ENCODE data around the gene SGSM1. TPM values are rescaled to one million over a fixed set of nuclear protein-coding genes. Genes with fewer than 3 reads are reported as not detected.

SGSM1 gene
- total RNA-seq, 1 donor from 2014 or later, result 3.7 TPM

DNA sequence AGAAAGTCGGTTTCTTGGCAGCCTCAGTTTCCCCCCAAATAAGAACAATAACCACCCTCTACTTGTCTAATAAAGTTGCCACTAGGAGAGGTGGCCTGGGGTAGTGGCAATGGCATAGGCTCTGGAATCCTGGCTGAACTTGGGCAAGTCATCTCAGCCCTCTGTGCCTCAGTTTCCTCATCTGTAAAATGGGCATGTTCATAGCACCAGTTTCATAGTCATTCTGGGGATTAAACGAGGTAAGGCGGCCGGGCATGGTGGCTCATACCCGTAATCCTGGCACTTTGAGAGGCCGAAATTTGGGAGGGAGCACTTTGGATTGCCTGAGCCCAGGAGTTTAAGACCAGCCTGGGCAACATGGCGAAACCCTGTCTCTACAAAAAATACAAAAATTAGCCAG lies 63.0 kb downstream of the SGSM1 start:
- no peaks in the 10 kb centered on the region for H3K9me3 Mint-ChIP-seq
- no peak overlapping the region for H3K4me3 Mint-ChIP-seq
- peaks cover 4% of the 10 kb centered on the region for H3K36me3 Mint-ChIP-seq
- peaks cover 3% of the 10 kb centered on the region for H3K27me3 Mint-ChIP-seq
- TF ChIP-seq, protein P1, sequence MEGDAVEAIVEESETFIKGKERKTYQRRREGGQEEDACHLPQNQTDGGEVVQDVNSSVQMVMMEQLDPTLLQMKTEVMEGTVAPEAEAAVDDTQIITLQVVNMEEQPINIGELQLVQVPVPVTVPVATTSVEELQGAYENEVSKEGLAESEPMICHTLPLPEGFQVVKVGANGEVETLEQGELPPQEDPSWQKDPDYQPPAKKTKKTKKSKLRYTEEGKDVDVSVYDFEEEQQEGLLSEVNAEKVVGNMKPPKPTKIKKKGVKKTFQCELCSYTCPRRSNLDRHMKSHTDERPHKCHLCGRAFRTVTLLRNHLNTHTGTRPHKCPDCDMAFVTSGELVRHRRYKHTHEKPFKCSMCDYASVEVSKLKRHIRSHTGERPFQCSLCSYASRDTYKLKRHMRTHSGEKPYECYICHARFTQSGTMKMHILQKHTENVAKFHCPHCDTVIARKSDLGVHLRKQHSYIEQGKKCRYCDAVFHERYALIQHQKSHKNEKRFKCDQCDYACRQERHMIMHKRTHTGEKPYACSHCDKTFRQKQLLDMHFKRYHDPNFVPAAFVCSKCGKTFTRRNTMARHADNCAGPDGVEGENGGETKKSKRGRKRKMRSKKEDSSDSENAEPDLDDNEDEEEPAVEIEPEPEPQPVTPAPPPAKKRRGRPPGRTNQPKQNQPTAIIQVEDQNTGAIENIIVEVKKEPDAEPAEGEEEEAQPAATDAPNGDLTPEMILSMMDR (conservative IDR thresholded peaks at IDR 0.05), result no peak
- no peaks in the 10 kb centered on the region for H3K4me1 Mint-ChIP-seq (ENCODE audit: unreplicated experiment)
- DNase-seq (ENCODE audit: extremely low spot score, unreplicated experiment), result no peak
- no peak overlapping the region for H3K27ac Mint-ChIP-seq

GRCh38 chr22:24871611-24872205 lies 65.7 kb downstream of the SGSM1 start:
- no peak overlapping the region for H3K27ac Mint-ChIP-seq
- no peaks in the 10 kb centered on the region for H3K27me3 Mint-ChIP-seq
- H3K4me3 Mint-ChIP-seq, result no peak overlapping the region
- TF ChIP-seq, protein P1 (conservative IDR thresholded peaks at IDR 0.05), result no peak
- no peaks in the 10 kb centered on the region for H3K9me3 Mint-ChIP-seq
- no peaks in the 10 kb centered on the region for H3K4me1 Mint-ChIP-seq (ENCODE audit: unreplicated experiment)
- DNase-seq (ENCODE audit: extremely low spot score, unreplicated experiment), result no peak
- H3K36me3 Mint-ChIP-seq, result no peaks in the 10 kb centered on the region

- no peaks in the 10 kb centered on the region for H3K9me3 Mint-ChIP-seq
- H3K4me1 Mint-ChIP-seq (ENCODE audit: unreplicated experiment), result no peaks in the 10 kb centered on the region
- DNase-seq (ENCODE audit: extremely low spot score, unreplicated experiment), result no peak
- H3K27ac Mint-ChIP-seq, result no peak overlapping the region
- TF ChIP-seq, protein P1 (conservative IDR thresholded peaks at IDR 0.05), result no peak
- no peaks in the 10 kb centered on the region for H3K36me3 Mint-ChIP-seq
- H3K4me3 Mint-ChIP-seq, result no peak overlapping the region
- H3K27me3 Mint-ChIP-seq, result no peaks in the 10 kb centered on the region
These were observed 67.2 kb downstream of the SGSM1 start for GRCh38 chr22:24873226-24873625.

- DNase-seq (ENCODE audit: extremely low spot score, unreplicated experiment), result no peak
- no peak overlapping the region for H3K27ac Mint-ChIP-seq
- H3K27me3 Mint-ChIP-seq, result no peaks in the 10 kb centered on the region
These were observed 70.0 kb downstream of the SGSM1 start for GRCh38 chr22:24875862-24876506.

DNA sequence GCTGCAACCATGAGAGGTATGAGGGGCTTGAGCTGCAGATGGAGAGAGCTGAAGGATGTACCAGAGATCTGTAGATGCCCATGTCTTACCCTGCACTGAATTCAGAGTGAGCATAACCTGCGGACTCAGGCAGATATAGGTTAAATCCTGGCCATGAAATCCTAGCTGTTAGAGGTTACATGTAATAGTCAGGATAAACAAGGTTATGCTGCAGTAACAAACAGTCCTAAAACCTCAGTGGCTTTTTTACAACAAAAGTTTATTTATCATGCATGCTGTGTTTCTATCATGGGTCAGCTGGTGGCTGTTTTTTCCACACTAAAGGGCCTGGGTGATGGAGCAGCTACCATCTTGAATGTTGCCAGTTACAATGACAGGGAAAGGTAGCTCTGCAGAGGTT lies 70.7 kb downstream of the SGSM1 start:
- TF ChIP-seq, protein P1 (conservative IDR thresholded peaks at IDR 0.05), result no peak
- Mint-ChIP-seq H3K4me1 (ENCODE audit: unreplicated experiment) (no peaks in the 10 kb centered on the region), H3K27ac (no peak overlapping the region), H3K9me3 (no peaks in the 10 kb centered on the region), H3K4me3 (no peak overlapping the region), H3K36me3 (no peaks in the 10 kb centered on the region), H3K27me3 (no peaks in the 10 kb centered on the region)
- no peak for DNase-seq (ENCODE audit: extremely low spot score, unreplicated experiment)

More at GRCh38 chr22:24875862-24876506, 70.0 kb downstream of the SGSM1 start:
- no peaks in the 10 kb centered on the region for H3K4me1 Mint-ChIP-seq (ENCODE audit: unreplicated experiment)
- H3K36me3 Mint-ChIP-seq, result no peaks in the 10 kb centered on the region
- no peaks in the 10 kb centered on the region for H3K9me3 Mint-ChIP-seq
- H3K4me3 Mint-ChIP-seq, result no peak overlapping the region
- TF ChIP-seq, protein P1 (conservative IDR thresholded peaks at IDR 0.05), result no peak

All from type B pancreatic cell (in vitro differentiated cells).